Kidney tubule cell (primary cell): Measurements from ENCODE around the gene DGCR6L.
"Not testable (repeated sequence)": the region's sequence is repeated elsewhere in the genome, so short reads cannot be mapped to it uniquely, and the experiment has no call there.

ENCODE experiments used
- DNase-seq: peaks from one replicate; pipeline ENCODE4 v3.0.0-alpha.2; 2018; ENCODE audit warnings: low spot score

DGCR6L gene

GRCh38 chr22:20319745-20320658, at the start of gene DGCR6L:
Gene DGCR6L, minus strand, starts transcription at chr22:20320060. Its CDS starts 72 bp downstream, at chr22:20319988.
- DNase-seq, result peak; percentile 93

DNA sequence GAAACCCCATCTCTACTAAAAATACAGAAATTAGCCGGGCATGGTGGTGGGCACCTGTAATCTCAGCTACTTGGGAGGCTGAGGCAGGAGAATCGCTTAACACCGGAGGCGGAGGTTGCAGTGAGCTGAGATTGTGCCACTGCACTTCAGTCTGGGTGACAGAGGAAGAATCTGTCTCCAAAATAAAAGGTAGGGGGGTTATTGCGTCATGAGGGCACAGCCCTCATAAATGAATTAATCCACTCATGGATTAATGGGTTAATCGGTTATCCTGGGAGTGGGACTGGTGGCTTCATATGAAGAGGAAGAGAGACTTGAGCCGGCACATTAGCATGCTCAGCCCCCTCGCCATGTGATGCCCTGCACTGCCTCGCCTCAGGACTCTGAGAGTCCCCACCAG, 49.0 kb upstream of the DGCR6L start:
- DNase-seq, result not testable (repeated sequence)

DNA sequence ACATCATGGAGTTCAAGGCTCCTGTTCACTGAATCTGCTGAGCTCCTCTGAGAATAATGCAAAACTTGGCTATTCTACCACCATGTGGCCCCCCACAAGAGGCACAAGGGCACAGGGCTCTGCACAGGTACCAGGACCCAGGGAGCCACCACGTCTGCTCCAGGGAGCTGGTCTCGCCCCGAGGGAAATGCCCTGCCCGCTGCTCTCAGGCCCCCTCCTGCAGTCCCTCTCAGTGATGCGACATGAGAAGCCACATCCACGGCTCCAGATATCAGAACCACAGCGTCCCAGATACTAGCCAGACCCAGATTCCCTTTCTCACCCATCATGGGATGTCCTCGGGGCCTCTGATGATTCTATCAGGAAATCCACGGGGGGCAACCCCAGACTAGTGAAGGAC, 47.0 kb upstream of the DGCR6L start:
- not testable (repeated sequence) for DNase-seq

GRCh38 chr22:20364335-20365260, 44.7 kb upstream of the DGCR6L start:
- DNase-seq, result not testable (repeated sequence)

- not testable (repeated sequence) for DNase-seq
Observed at GRCh38 chr22:20362403-20362802, 42.5 kb upstream of the DGCR6L start.

DNA sequence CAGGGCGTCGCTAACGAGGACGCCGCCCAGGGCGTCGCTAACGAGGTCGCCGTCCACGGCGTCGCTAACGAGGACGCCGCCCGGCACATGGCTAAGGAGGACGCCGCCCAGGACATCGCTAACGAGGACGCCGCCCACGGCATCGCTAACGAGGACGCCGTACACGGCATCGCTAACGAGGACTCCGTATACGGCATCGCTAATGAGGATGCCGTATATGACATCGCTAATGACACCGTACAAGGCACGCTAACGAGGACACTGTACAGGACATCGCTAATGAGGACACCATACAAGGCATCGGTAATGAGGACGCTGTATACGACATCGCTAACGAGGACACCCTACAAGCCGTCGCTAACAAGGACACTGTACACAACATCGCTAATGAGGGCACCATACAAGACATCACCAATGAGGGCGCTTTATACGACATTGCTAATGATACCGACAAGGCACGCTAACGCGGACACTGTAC, 41.9 kb upstream of the DGCR6L start:
- DNase-seq, result not testable (repeated sequence)

DNA sequence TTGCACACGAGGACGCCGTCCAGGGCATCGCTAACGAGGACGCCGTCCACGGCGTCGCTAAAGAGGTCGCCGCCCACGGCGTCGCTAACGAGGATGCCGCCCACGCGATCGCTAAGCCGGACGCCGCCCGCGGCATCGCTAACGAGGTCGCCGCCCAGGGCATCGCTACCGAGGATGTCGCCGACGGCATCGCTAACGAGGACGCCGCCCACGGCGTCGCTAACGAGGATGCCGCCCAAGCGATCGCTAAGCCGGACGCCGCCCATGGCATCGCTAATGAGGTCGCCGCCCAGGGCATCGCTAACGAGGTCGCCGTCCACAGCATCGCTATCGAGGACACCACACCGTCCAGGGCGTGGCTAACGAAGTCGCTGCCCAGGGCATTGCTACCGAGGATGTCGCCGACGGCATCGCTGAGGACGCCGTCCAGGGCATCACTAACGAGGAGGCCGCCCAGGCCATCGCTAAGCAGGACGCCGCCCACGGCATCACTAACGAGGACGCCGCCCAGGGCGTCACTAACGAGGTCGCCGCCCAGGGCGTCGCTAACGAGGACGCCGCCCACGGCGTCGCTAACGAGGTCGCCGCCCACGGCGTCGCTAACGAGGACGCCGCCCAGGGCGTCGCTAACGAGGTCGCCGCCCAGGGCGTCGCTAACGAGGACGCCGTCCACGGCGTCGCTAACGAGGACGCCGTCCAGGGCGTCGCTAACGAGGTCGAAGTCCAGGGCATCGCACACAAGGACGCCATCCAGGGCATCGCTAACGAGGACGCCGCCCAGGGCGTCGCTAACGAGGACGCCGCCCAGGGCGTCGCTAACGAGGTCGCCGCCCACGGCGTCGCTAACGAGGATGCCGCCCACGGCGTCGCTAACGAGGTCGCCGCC, 41.2 kb upstream of the DGCR6L start:
- not testable (repeated sequence) for DNase-seq

- not testable (repeated sequence) for DNase-seq
Observed at GRCh38 chr22:20360261-20360660, 40.4 kb upstream of the DGCR6L start.

DNA sequence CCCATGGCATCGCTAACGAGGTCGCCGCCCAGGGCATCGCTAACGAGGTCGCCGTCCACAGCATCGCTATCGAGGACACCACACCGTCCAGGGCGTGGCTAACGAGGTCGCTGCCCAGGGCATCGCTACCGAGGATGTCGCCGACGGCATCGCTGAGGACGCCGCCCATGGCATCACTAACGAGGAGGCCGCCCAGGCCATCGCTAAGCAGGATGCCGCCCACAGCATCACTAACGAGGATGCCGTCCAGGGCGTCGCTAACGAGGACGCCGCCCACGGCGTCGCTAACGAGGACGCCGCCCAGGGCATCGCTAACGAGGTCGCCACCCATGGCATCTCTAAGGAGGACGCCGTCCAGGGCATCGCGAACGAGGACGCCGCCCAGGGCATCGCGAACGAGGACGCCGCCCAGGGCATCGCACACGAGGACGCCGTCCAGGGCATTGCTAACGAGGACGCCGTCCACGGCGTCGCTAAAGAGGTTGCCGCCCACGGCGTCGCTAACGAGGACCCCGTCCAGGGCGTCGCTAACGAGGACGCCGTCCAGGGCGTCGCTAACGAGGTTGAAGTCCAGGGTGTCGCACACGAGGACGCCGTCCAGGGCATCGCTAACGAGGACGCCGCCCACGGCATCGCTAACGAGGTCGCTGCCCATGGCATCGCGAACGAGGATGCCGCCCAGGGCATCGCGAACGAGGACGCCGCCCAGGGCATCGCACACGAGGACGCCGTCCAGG, 38.8 kb upstream of the DGCR6L start:
- not testable (repeated sequence) for DNase-seq

DNA sequence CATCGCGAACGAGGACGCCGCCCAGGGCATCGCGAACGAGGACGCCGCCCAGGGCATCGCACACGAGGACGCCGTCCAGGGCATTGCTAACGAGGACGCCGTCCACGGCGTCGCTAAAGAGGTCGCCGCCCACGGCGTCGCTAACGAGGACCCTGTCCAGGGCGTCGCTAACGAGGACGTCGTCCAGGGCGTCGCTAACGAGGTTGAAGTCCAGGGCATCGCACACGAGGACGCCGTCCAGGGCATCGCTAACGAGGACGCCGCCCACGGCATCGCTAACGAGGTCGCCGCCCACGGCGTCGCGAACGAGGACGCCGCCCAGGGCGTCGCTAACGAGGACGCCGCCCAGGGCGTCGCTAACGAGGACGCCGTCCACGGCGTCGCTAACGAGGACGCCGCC, 38.1 kb upstream of the DGCR6L start:
- not testable (repeated sequence) for DNase-seq

DNA sequence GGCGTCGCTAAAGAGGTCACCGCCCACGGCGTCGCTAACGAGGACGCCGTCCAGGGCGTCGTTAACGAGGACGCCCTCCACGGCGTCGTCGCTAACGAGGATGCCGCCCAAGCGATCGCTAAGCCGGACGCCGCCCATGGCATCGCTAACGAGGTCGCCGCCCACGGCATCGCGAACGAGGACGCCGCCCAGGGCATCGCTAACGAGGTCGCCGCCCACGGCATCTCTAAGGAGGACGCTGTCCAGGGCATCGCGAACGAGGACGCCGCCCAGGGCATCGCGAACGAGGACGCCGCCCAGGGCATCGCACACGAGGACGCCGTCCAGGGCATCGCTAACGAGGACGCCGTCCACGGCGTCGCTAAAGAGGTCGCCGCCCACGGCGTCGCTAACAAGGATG, 37.0 kb upstream of the DGCR6L start:
- not testable (repeated sequence) for DNase-seq

DNA sequence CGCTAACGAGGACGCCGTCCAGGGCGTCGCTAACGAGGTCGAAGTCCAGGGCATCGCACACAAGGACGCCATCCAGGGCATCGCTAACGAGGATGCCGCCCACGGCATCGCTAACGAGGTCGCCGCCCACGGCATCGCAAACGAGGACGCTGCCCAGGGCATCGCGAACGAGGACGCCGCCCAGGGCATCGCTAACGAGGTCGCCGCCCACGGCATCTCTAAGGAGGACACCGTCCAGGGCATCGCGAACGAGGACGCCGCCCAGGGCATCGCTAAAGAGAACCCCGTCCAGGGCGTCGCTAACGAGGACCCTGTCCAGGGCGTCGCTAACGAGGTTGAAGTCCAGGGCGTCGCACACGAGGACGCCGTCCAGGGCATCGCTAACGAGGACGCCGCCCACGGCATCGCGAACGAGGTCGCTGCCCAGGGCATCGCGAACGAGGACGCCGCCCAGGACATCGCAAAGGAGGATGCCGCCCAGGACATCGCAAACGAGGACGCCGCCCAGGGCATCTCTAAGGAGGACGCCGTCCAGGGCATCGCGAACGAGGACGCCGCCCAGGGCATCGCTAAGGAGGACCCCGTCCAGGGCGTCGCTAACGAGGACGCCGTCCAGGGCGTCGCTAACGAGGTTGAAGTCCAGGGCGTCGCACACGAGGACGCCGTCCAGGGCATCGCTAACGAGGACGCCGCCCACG, 36.2 kb upstream of the DGCR6L start:
- DNase-seq, result not testable (repeated sequence)

- no peak for DNase-seq
Observed at GRCh38 chr22:20354238-20354975, 34.5 kb upstream of the DGCR6L start.

- DNase-seq, result not testable (repeated sequence)
Observed at GRCh38 chr22:20352536-20352935, 32.7 kb upstream of the DGCR6L start.

GRCh38 chr22:20346553-20346952, 26.7 kb upstream of the DGCR6L start:
- DNase-seq, result not testable (repeated sequence)

GRCh38 chr22:20338291-20338690, 18.4 kb upstream of the DGCR6L start:
- not testable (repeated sequence) for DNase-seq

- not testable (repeated sequence) for DNase-seq
Observed at GRCh38 chr22:20337807-20338206, 17.9 kb upstream of the DGCR6L start.

GRCh38 chr22:20336561-20336960, 16.7 kb upstream of the DGCR6L start:
- DNase-seq, result not testable (repeated sequence)

DNA sequence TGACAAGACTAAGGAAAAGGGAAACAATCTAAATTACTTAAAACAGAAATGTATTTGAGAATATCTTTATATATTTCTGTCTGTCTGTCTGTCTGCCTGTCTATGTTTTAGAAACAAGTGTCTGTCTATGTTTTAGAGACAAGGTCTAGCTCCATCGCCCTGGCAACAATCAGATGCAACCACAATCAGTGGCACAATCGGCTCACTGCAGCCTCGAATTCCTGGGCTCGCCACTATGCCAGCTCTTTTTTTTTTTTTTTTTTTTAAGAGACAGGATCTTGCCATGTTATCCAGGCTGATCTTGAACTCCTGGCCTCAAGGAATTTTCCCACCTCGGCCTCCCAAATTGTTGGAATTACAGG, 8.7 kb upstream of the DGCR6L start:
- DNase-seq, result peak; percentile 1
